K562 (cell line): ENCODE data around the gene LUC7L. TPM values are rescaled to one million over a fixed set of nuclear protein-coding genes. Genes with fewer than 3 reads are reported as not detected.

Experiments
- ATAC-seq: fragments of 200-7000 bp; cut with Tn5 transposase; 3 replicates; pipeline ENCODE4 v1.9.1; 2020; ENCODE audit warnings: moderate library complexity
- BruUV-seq: library from RNA; stranded (reverse); fragments of 400-500 nt; replicated peaks from 2 replicates; lab custom pipeline; 2021; lab: Mats Ljungman, UMichigan
- CTCF ChIA-PET: fragments of 300-600 bp; formaldehyde crosslinking; extraction: SDS; loops from one replicate; lab custom pipeline; 2021; ENCODE audit warnings: low intra/inter-chr PET ratio; lab: Yijun Ruan, JAX
- POLR2A ChIA-PET: fragments of 300-600, 350-650 bp; sonication (Branson Sonifier 250); formaldehyde crosslinking; extraction: SDS; loops from one replicate; lab custom pipeline; 2021; ENCODE audit warnings: antibody characterized with exemption, inconsistent platforms; lab: Yijun Ruan, JAX
- DNase-seq, 4 experiments: peaks; one replicate each; pipeline versions ENCODE4 v3.0.0 to v3.0.0-alpha.2; 2011 to 2018; ENCODE audit warnings: low spot score in 3 of 4, mixed read lengths in 3 of 4; ENCODE audit errors: extremely low read depth in 1 of 4
- FAIRE-seq: peaks from 2 replicates; lab custom pipeline; 2011; peaks lifted over from hg19 to GRCh38; lab: Jason Lieb, UNC
- H2AFZ ChIP-seq: 2 replicates; pipeline ENCODE4 v1.6.0; 2011; ENCODE audit warnings: low read depth, low read length, control low read depth, inconsistent platforms
- H3K27ac ChIP-seq: fragments of 200-600 bp; 3 replicates; pipeline ENCODE4 v1.8.0; 2011; ENCODE audit warnings: low read depth, mild to moderate bottlenecking, control low read depth, inconsistent platforms, low read length, moderate library complexity, mixed read lengths; ENCODE audit errors: extremely low read depth
- H3K27me3 ChIP-seq, 2 experiments: fragments of 300-600 bp in 1 of 2; 2 replicates in 1 of 2; 3 replicates in 1 of 2; pipeline versions ENCODE4 v1.6.0 to v1.8.0; 2011; ENCODE audit warnings: inconsistent platforms in 2 of 2, low read length in 2 of 2, mild to moderate bottlenecking in 1 of 2, mixed read lengths in 1 of 2, moderate library complexity in 1 of 2; ENCODE audit not compliant: control insufficient read depth in 2 of 2, insufficient read depth in 2 of 2
- H3K36me3 ChIP-seq: fragments of 300-600 bp; 3 replicates; pipeline ENCODE4 v1.8.0; 2011; ENCODE audit warnings: mild to moderate bottlenecking, low read length, inconsistent platforms; ENCODE audit not compliant: control insufficient read depth, insufficient read depth
- H3K4me1 ChIP-seq, 2 experiments: fragments of 200-600 bp in 1 of 2; replicated peaks in 1 of 2; 2 replicates in 1 of 2; 3 replicates in 1 of 2; pipeline versions ENCODE4 v1.5.1 to v1.8.0; 2011; ENCODE audit warnings: inconsistent platforms in 2 of 2, low read length in 2 of 2, mild to moderate bottlenecking in 1 of 2, mixed read lengths in 1 of 2, moderate library complexity in 1 of 2; ENCODE audit not compliant: control insufficient read depth in 2 of 2, insufficient read depth in 2 of 2
- H3K4me2 ChIP-seq: 2 replicates; pipeline ENCODE4 v1.6.1; 2011; ENCODE audit warnings: low read length, control low read depth, inconsistent platforms, mixed read lengths; ENCODE audit not compliant: insufficient read depth
- H3K4me3 ChIP-seq: fragments of 200-600 bp; sonication (generic), shearing (Covaris generic); 2 replicates; pipeline ENCODE4 v1.5.1; 2016; ENCODE audit warnings: control low read depth, inconsistent platforms
- H3K79me2 ChIP-seq: fragments of 200-600 bp; 3 replicates; pipeline ENCODE4 v1.8.0; 2011; ENCODE audit warnings: low read length, inconsistent platforms; ENCODE audit not compliant: control insufficient read depth, insufficient read depth
- H3K9ac ChIP-seq, 2 experiments: 2 replicates each; pipeline versions ENCODE4 v1.6.0 to v1.6.1; 2011; ENCODE audit warnings: low read depth in 2 of 2, low read length in 2 of 2, control low read depth in 1 of 2, inconsistent platforms in 1 of 2, mild to moderate bottlenecking in 1 of 2, mixed read lengths in 1 of 2; ENCODE audit not compliant: insufficient read depth in 1 of 2
- H3K9me1 ChIP-seq: one replicate; pipeline ENCODE4 v1.6.0; 2011; ENCODE audit warnings: inconsistent platforms, mild to moderate bottlenecking, low read length, moderate library complexity; ENCODE audit not compliant: control insufficient read depth, insufficient read depth
- H3K9me3 ChIP-seq: replicated peaks from 2 replicates; pipeline ENCODE4 v1.5.1; 2011; ENCODE audit warnings: low read depth, low read length, inconsistent platforms; ENCODE audit not compliant: control insufficient read depth, insufficient read depth
- H4K20me1 ChIP-seq: replicated peaks from 2 replicates; pipeline ENCODE4 v1.6.1; 2011; ENCODE audit warnings: low read length, inconsistent platforms, mixed read lengths; ENCODE audit not compliant: control insufficient read depth, insufficient read depth
- MTF1 ChIP-seq: fragments of 250-450 bp; sonication (Bioruptor Pico); IDR thresholded peaks from 2 replicates; pipeline ENCODE4 v1.9.0; 2021; ENCODE audit warnings: moderate library complexity, mild to moderate bottlenecking, inconsistent platforms, borderline replicate concordance
- SPI1 ChIP-seq: IDR thresholded peaks from 2 replicates; pipeline ENCODE4 v1.6.1; 2011; ENCODE audit warnings: low read depth, low read length, control low read depth, borderline replicate concordance
- WHSC1 ChIP-seq: IDR thresholded peaks from one replicate; pipeline ENCODE4 v1.6.1; 2012; ENCODE audit warnings: low read length, control low read depth, inconsistent platforms
- WGBS: fragments of 100-300 bp; shearing (Covaris generic); methylation state at CpG from one replicate; pipeline ENCODE4 v1.1.6; 2016; ENCODE audit warnings: low coverage, mixed read lengths; ENCODE audit not compliant: insufficient coverage; ENCODE audit errors: missing lambda C conversion rate; 5-methylcytosine and 5-hydroxymethylcytosine counted together
- in situ Hi-C: fragments of 300-500 bp; cut with MboI; formaldehyde crosslinking; loops from 4 replicates; pipeline ENCODE4 v1.15.0; 2018; ENCODE audit warnings: inconsistent platforms, mixed read lengths
- intact Hi-C: fragments of 100-400 bp; cut with micrococcal nuclease; formaldehyde crosslinking; loops from 2 replicates; pipeline ENCODE4 v1.14.2; 2022
- polyA plus RNA-seq, 8 experiments: library from polyadenylated mRNA; depleted of rRNA in 4 of 8; stranded (reverse) in 5 of 8; unstranded in 3 of 8; fragments of >200 nt; fragmentation: Nextera tagmentation in 2 of 8; fragmentation: Illumina TruSeq in 1 of 8; extraction: Ambion mirVana in 2 of 8; extraction: Trizol in 1 of 8; gene quantifications; 2 replicates each; pipeline versions ENCODE4 v1.2.1 to v1.2.3, GENCODE V29; 2011 to 2014; ENCODE audit warnings: inconsistent platforms in 1 of 8, missing spikeins in 1 of 8
- total RNA-seq, 7 experiments: library from RNA; depleted of rRNA in 6 of 7; stranded (reverse); fragments of >200 nt in 6 of 7; fragmentation: Illumina TruSeq in 2 of 7; extraction: Trizol in 2 of 7; gene quantifications; 2 replicates each; pipeline versions ENCODE4 v1.2.1 to v1.2.3, GENCODE V29; 2011 to 2021; ENCODE audit warnings: low replicate concordance in 1 of 7
- TF ChIP-seq, protein P1 (sequence below): sonication (generic); formaldehyde crosslinking; IDR thresholded peaks from 2 replicates; pipeline ENCODE4 v1.8.1; 2023; ENCODE audit warnings: mild to moderate bottlenecking, missing genetic modification reagents

The LUC7L gene
- total and polyA plus RNA-seq, 9 of the 15 experiments (the other 6 are each of a cell fraction or from before 2014, with no cell fraction given): 1.7 to 93.3 (median 59.5) TPM

- POLR2A ChIA-PET: no interaction called here
- no peaks in the 10 kb centered on the region for H3K9me1 ChIP-seq
- no peak for DNase-seq
- BruUV-seq: no TSS peak
- TF ChIP-seq WHSC1: no peak
- TF ChIP-seq SPI1: 0 out of 2 replicates have a peak, but pooled peaks have one; percentile 64
- no peak for TF ChIP-seq MTF1
- TF ChIP-seq, protein P1, sequence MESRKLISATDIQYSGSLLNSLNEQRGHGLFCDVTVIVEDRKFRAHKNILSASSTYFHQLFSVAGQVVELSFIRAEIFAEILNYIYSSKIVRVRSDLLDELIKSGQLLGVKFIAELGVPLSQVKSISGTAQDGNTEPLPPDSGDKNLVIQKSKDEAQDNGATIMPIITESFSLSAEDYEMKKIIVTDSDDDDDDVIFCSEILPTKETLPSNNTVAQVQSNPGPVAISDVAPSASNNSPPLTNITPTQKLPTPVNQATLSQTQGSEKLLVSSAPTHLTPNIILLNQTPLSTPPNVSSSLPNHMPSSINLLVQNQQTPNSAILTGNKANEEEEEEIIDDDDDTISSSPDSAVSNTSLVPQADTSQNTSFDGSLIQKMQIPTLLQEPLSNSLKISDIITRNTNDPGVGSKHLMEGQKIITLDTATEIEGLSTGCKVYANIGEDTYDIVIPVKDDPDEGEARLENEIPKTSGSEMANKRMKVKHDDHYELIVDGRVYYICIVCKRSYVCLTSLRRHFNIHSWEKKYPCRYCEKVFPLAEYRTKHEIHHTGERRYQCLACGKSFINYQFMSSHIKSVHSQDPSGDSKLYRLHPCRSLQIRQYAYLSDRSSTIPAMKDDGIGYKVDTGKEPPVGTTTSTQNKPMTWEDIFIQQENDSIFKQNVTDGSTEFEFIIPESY (CRISPR knock-in tag): 0 out of 2 replicates have a peak, but pooled peaks have one; percentile 59
- TF ChIP-seq, all 486 proteins: peak for 2
- Histone ChIP-seq H3K79me2 (no peaks in the 10 kb centered on the region), H3K9ac (peak overlapping the region in 1 of 2 experiments; percentile 74; a peak in 2 of 4 replicates), H3K27me3 (no peaks in the 10 kb centered on the region), H3K4me1 (peaks cover 10 to 67% of the 10 kb centered on the region in 2 experiments; a peak in 4 of 5 replicates), H3K4me2 (no peak overlapping the region), H4K20me1 (no peaks in the 10 kb centered on the region), H3K4me3 (no peak overlapping the region), H3K36me3 (no peaks in the 10 kb centered on the region), H2AFZ (no peak overlapping the region), H3K27ac (no peak overlapping the region), H3K9me3 (no peaks in the 10 kb centered on the region)
- intact Hi-C loops (no loop called here), in situ Hi-C loops (no loop called here)
- WGBS: 79% methylated on average over 22 of the region's 45 CpGs
- ATAC-seq (no peak), FAIRE-seq (no peak)
- CTCF ChIA-PET: no interaction called here
Observed at GRCh38 chr16:166375-167121, 62.7 kb downstream of the LUC7L start.
